Pancreas (tissue), 10 donors: Measurements from ENCODE around the gene PKD1L1. TPM values are rescaled to one million over a fixed set of nuclear protein-coding genes. Genes with fewer than 3 reads are reported as not detected.
A peak's percentile ranks its signal among the peaks of the same experiment; 100 is the strongest.

ENCODE experiments used
- ATAC-seq, 4 donors: fragments of 200-7000 bp; cut with Tn5 transposase; one replicate each; pipeline versions ENCODE4 v1.8.0 to v1.9.1; 2020; ENCODE audit warnings: mild to moderate bottlenecking in 4 of 4, moderate library complexity in 4 of 4
- DNase-seq, 6 donors: peaks; one replicate each; pipeline ENCODE4 v3.0.0-alpha.2; 2020
- FAIRE-seq: peaks from 2 replicates; lab custom pipeline; 2012; peaks lifted over from hg19 to GRCh38; lab: Jason Lieb, UNC
- H3K27ac ChIP-seq, 4 donors: fragments of 200-600 bp; sonication (generic); 1 replicate in 3 of 4; 2 replicates in 1 of 4; pipeline versions ENCODE4 v1.5.0 to v1.8.0; 2020
- H3K27me3 ChIP-seq, 4 donors: fragments of 200-600 bp; one replicate each; pipeline ENCODE4 v1.8.0; 2021
- H3K36me3 ChIP-seq, 3 donors: fragments of 200-600 bp; sonication (generic) in 1 of 3; one replicate each; pipeline versions ENCODE4 v1.5.0 to v1.8.0; 2020 to 2021
- H3K4me1 ChIP-seq, 3 donors: fragments of 200-600 bp; one replicate each; pipeline ENCODE4 v1.8.0; 2021
- H3K4me3 ChIP-seq, 4 donors: fragments of 200-600 bp; sonication (generic) in 2 of 4; one replicate each; pipeline versions ENCODE4 v1.5.0 to v1.8.0; 2020 to 2021
- H3K9me3 ChIP-seq, 4 donors: fragments of 200-600 bp; one replicate each; pipeline ENCODE4 v1.8.0; 2021
- CTCF ChIP-seq, 4 donors: fragments of 200-600 bp; sonication (generic) in 3 of 4; IDR thresholded peaks; one replicate each; pipeline versions ENCODE4 v1.5.0 to v1.8.0; 2021; ENCODE audit warnings: antibody characterized with exemption in 4 of 4
- WGBS, 2 donors: extraction: QIAGEN DNeasy Blood & Tissue Kit; methylation state at CpG; one replicate each; pipeline ENCODE4 v1.1.7; 2013; 5-methylcytosine and 5-hydroxymethylcytosine counted together
- intact Hi-C, 3 donors: fragments of 100-400 bp; cut with DNase I; formaldehyde crosslinking; loops; one replicate each; pipeline versions ENCODE4 v1.11.1 to v1.14.2; 2022
- polyA plus RNA-seq, 2 donors: library from polyadenylated mRNA; stranded (reverse); fragments of 200-250 nt; gene quantifications; one replicate each; pipeline ENCODE4 v1.2.3, GENCODE V29; 2013
- total RNA-seq, 6 donors: library from RNA; stranded (reverse); fragmentation: NEBNext Ultra II Directional in 4 of 6; extraction: Animal tissue kit (Norgen Biotek cat#: 25700) in 4 of 6; gene quantifications; one replicate each; pipeline versions ENCODE4 v1.2.1 to v1.2.4, GENCODE V29; 2021 to 2023
- donor health status: healthy with polysubstance abuse.
- donor health status: DM: no; HTN: no; CAD: no; lungs with moderate emphysema.
- donor health status: DM: no; HTN: no; CAD: no.
- donor health status: control.
- donor health status: control.
- donor health status: Bipolar disorder and iron deficiency.
- donor health status: DM: yes; HTN: yes; CAD: no.
- donor health status: DM: no; HTN: no; CAD: no.
- donor health status: DM: no; HTN: no; CAD: no.
- donor health status: DM: yes; HTN: yes; CAD: no.

PKD1L1 gene
- total and polyA plus RNA-seq, 8 donors, result 0.03 to 0.54 (median 0.13) TPM

GRCh38 chr7:47951374-47951773, 3.1 kb upstream of the PKD1L1 start:
- Histone ChIP-seq H3K27me3 (no peaks in the 10 kb centered on the region), H3K4me1 (no peaks in the 10 kb centered on the region), H3K9me3 (no peaks in the 10 kb centered on the region), H3K27ac (no peak overlapping the region), H3K4me3 (no peak overlapping the region), H3K36me3 (peaks cover 0 to 6% (median 0%) of the 10 kb centered on the region in 3 donors)
- no peak for TF ChIP-seq CTCF (IDR thresholded peaks at IDR 0.05)
- no peak for FAIRE-seq
- ATAC-seq, result peak; percentile 63 to 97 (median 82)
- intact Hi-C loops, result no loop called here
- DNase-seq, result no peak

- Histone ChIP-seq H3K27me3 (no peaks in the 10 kb centered on the region), H3K27ac (no peak overlapping the region), H3K36me3 (peaks cover 0 to 6% (median 0%) of the 10 kb centered on the region in 3 donors), H3K4me3 (no peak overlapping the region), H3K4me1 (no peaks in the 10 kb centered on the region), H3K9me3 (no peaks in the 10 kb centered on the region)
- intact Hi-C loops, result no loop called here
- FAIRE-seq (no peak), ATAC-seq (peak in 3 of 4 donors; percentile 23 to 58 (median 34)), DNase-seq (no peak)
- 71 to 72% methylated on average over 11 of the region's 11 CpGs for WGBS, 2 donors
- no peak for TF ChIP-seq CTCF (IDR thresholded peaks at IDR 0.05)
Measured at GRCh38 chr7:47950714-47951113, 2.4 kb upstream of the PKD1L1 start.

GRCh38 chr7:47949703-47950102, 1.4 kb upstream of the PKD1L1 start:
- FAIRE-seq (no peak), DNase-seq (no peak), ATAC-seq (no peak)
- Histone ChIP-seq H3K9me3 (no peaks in the 10 kb centered on the region), H3K36me3 (peaks cover 0 to under 1% (median 0%) of the 10 kb centered on the region in 3 donors), H3K4me3 (no peak overlapping the region), H3K27ac (no peak overlapping the region), H3K4me1 (no peaks in the 10 kb centered on the region), H3K27me3 (no peaks in the 10 kb centered on the region)
- TF ChIP-seq CTCF (IDR thresholded peaks at IDR 0.05), result no peak
- intact Hi-C loops, result loop anchor here in 2 of 3 donors (5.0 kb wide), 1 partner anchor 158 kb away; no protein-coding TSS in a partner anchor
- 78 to 80% methylated on average over 4 of the region's 4 CpGs for WGBS, 2 donors

- H3K36me3 ChIP-seq, result no peaks in the 10 kb centered on the region
- H3K27ac ChIP-seq, result no peak overlapping the region
- DNase-seq, result no peak
- 95 to 96% methylated on average over 7 of the region's 7 CpGs for WGBS, 2 donors
- no peaks in the 10 kb centered on the region for H3K4me1 ChIP-seq
- TF ChIP-seq CTCF (IDR thresholded peaks at IDR 0.05), result no peak
- no peaks in the 10 kb centered on the region for H3K27me3 ChIP-seq
- H3K4me3 ChIP-seq, result no peak overlapping the region
- no peaks in the 10 kb centered on the region for H3K9me3 ChIP-seq
- no peak for FAIRE-seq
- intact Hi-C loops, result loop anchor here in 2 of 3 donors (5.0 kb wide), 1 partner anchor 160 kb away; no protein-coding TSS in a partner anchor
- ATAC-seq, result no peak
Measured at GRCh38 chr7:47947355-47947749, 914 bp downstream of the PKD1L1 start.

GRCh38 chr7:47946581-47947354, 1.5 kb downstream of the PKD1L1 start:
- ATAC-seq (no peak), DNase-seq (no peak), FAIRE-seq (no peak)
- 70% methylated on average over 7 of the region's 7 CpGs for WGBS, 2 donors
- TF ChIP-seq CTCF (IDR thresholded peaks at IDR 0.05), result no peak
- Histone ChIP-seq H3K27me3 (no peaks in the 10 kb centered on the region), H3K9me3 (no peaks in the 10 kb centered on the region), H3K36me3 (no peaks in the 10 kb centered on the region), H3K4me3 (no peak overlapping the region), H3K4me1 (no peaks in the 10 kb centered on the region), H3K27ac (no peak overlapping the region)
- intact Hi-C loops, result loop anchor here in 2 of 3 donors (5.0 kb wide), 1 partner anchor 161 kb away; no protein-coding TSS in a partner anchor
